GM18858 (cell line): ENCODE data around the gene IGSF10.

ENCODE experiments used
- ATAC-seq: cut with Tn5 transposase; IDR thresholded peaks from one replicate; pipeline ENCODE4 v1.9.1; 2021; ENCODE audit not compliant: unreplicated experiment

The IGSF10 gene

GRCh38 chr3:151426341-151426657, 34.6 kb downstream of the IGSF10 start:
- ATAC-seq: peak; percentile 79

- peak; percentile 19 for ATAC-seq
Measured at GRCh38 chr3:151425627-151426340, 35.1 kb downstream of the IGSF10 start.

- ATAC-seq: no peak
Measured at GRCh38 chr3:151423091-151423490, 37.8 kb downstream of the IGSF10 start.

GRCh38 chr3:151421938-151422337, 38.9 kb downstream of the IGSF10 start:
- ATAC-seq: no peak

- ATAC-seq: no peak
Measured at GRCh38 chr3:151419806-151420205, 41.1 kb downstream of the IGSF10 start.

- ATAC-seq: no peak
Measured at GRCh38 chr3:151415289-151415688, 45.6 kb downstream of the IGSF10 start.

- no peak for ATAC-seq
Measured at GRCh38 chr3:151412989-151413388, 47.9 kb downstream of the IGSF10 start.
